Lower leg skin (tissue), 4 donors: Measurements from ENCODE around the gene HPSE. TPM values are rescaled to one million over a fixed set of nuclear protein-coding genes. Genes with fewer than 3 reads are reported as not detected.

Source experiments
- DNase-seq, 2 donors: peaks; one replicate each; pipeline ENCODE4 v3.0.0-alpha.2; 2019; ENCODE audit warnings: low spot score in 2 of 2
- H3K4me3 ChIP-seq: fragments of 200-600 bp; sonication (generic); 2 replicates; pipeline ENCODE4 v1.5.1; 2017; ENCODE audit warnings: mild to moderate bottlenecking, low read depth; ENCODE audit not compliant: poor library complexity, severe bottlenecking
- CTCF ChIP-seq, 3 donors: fragments of 450-650 bp; IDR thresholded peaks; one replicate each; pipeline ENCODE4 v1.5.1; 2016; ENCODE audit warnings: antibody characterized with exemption in 3 of 3, mild to moderate bottlenecking in 3 of 3, moderate library complexity in 2 of 3
- POLR2A ChIP-seq, 2 donors: fragments of 450-650 bp; IDR thresholded peaks; one replicate each; pipeline ENCODE4 v1.6.1; 2016 to 2017; ENCODE audit warnings: antibody characterized with exemption in 2 of 2, mild to moderate bottlenecking in 1 of 2, moderate library complexity in 1 of 2
- WGBS, 2 donors: methylation state at CpG; one replicate each; pipeline ENCODE4 v1.1.5; 2018; 5-methylcytosine and 5-hydroxymethylcytosine counted together
- intact Hi-C: fragments of 100-400 bp; cut with DNase I; formaldehyde crosslinking; loops from one replicate; pipeline ENCODE4 v1.15.0; 2023; ENCODE audit warnings: low total_unique reads
- total RNA-seq, 4 donors: library from RNA; depleted of rRNA; stranded (reverse); fragments of >200 nt; gene quantifications; one replicate each; pipeline ENCODE4 v1.1.0, GENCODE V29; 2016

HPSE gene
- total RNA-seq, 4 donors from 2014 or later = 7.6 to 12.5 (median 9.1) TPM

DNA sequence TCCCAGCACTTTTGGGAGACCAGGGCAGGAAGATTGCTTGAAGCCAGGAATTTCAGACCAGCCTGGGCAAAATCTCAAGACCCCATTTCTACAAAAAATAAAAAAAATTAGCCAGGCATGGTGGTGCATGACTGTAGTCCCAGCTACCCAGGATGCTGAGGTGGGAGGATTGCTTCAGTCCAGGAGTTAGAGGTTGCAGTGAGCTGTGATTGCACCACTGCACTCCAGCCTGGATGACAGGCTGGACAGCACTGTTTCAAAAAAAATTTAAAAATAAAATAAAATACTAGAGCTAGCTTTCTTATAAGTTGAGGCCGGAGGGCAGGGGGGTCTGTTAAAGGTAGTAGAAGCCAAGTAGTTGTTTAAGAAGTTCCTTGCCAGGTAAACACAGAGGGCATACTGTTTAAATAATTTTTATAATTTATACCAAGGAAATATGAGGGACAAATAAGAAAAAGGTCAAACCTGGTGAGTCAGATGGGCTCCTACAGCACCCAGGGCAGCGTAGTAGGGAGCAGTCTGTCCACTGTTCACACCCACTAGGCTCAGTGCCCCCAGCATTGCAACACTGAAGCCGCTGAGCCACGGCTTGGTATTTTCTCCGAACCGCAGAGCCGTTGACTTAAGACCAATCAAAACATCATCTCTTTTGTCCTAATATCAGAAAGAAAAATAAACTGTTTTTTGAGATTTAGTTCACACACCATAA, 67.4 kb downstream of the HPSE start:
- intact Hi-C loops = no loop called here
- H3K4me3 ChIP-seq = no peak overlapping the region
- DNase-seq = no peak
- WGBS, 2 donors = 89 to 92% methylated on average over 7 of the region's 7 CpGs
- TF ChIP-seq POLR2A (IDR thresholded peaks at IDR 0.05) (no peak), CTCF (IDR thresholded peaks at IDR 0.05) (no peak)

- no peak for DNase-seq
- TF ChIP-seq CTCF (IDR thresholded peaks at IDR 0.05) = no peak
- TF ChIP-seq POLR2A (IDR thresholded peaks at IDR 0.05) = no peak
- no peak overlapping the region for H3K4me3 ChIP-seq
- 77 to 78% methylated on average over 1 of the region's 1 CpG for WGBS, 2 donors
- intact Hi-C loops = no loop called here
Observed at GRCh38 chr4:83266689-83267088, 68.0 kb downstream of the HPSE start.

DNA sequence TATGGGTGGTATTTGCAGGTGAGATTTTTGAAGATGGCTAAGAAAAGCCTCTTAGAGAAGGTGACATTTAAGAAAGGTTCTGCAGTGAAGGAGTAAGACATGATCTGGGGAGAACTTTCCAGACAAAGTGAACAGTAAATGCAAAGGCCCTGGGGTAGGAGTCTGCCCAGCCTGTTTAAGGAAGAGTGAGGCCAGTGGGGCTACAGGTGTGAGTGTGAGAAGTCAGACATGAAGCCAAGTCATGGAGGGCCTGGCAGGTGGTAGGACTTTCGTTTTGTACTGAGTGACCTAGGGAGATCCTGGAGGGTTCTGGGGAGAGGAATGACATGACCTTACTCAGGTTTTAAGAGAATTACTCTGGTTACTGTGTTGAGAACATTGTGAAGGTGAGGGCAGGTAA, 71.5 kb downstream of the HPSE start:
- WGBS, 2 donors = 86 to 87% methylated on average over 1 of the region's 1 CpG
- no peak for TF ChIP-seq POLR2A (IDR thresholded peaks at IDR 0.05)
- TF ChIP-seq CTCF (IDR thresholded peaks at IDR 0.05) = no peak
- intact Hi-C loops = loop anchor here (5.0 kb wide), 1 partner anchor 191 kb away; no protein-coding TSS in a partner anchor
- no peak for DNase-seq
- no peak overlapping the region for H3K4me3 ChIP-seq

GRCh38 chr4:83262682-83263081, 72.0 kb downstream of the HPSE start:
- intact Hi-C loops = loop anchor here (5.0 kb wide), 1 partner anchor 190 kb away; no protein-coding TSS in a partner anchor
- no peak overlapping the region for H3K4me3 ChIP-seq
- WGBS, 2 donors = 92 to 96% methylated on average over 2 of the region's 2 CpGs
- TF ChIP-seq CTCF (IDR thresholded peaks at IDR 0.05) (no peak), POLR2A (IDR thresholded peaks at IDR 0.05) (no peak)
- DNase-seq = no peak

DNA sequence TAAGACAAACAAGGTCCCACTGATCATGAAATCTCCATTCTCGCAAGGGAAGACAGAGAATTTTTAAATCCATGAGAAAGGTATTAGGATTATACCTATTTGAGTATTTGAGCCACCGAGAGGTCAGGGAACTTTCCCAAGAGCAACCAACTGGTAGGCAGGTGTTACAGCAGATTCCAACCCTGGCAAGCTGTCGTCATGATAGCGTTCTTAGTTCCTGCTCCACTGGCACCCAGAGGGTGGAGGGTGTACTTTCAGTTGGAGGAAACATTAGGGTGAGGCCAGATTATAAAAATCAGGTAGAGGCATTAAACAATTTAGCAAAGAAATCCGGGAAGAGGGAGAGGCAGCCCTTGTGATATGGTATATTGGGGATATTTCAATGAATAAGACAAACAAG, 73.3 kb downstream of the HPSE start:
- intact Hi-C loops = loop anchor here (5.0 kb wide), 1 partner anchor 189 kb away; no protein-coding TSS in a partner anchor
- H3K4me3 ChIP-seq = no peak overlapping the region
- DNase-seq = no peak
- 71 to 77% methylated on average over 5 of the region's 5 CpGs for WGBS, 2 donors
- TF ChIP-seq POLR2A (IDR thresholded peaks at IDR 0.05) (no peak), CTCF (IDR thresholded peaks at IDR 0.05) (no peak)

DNA sequence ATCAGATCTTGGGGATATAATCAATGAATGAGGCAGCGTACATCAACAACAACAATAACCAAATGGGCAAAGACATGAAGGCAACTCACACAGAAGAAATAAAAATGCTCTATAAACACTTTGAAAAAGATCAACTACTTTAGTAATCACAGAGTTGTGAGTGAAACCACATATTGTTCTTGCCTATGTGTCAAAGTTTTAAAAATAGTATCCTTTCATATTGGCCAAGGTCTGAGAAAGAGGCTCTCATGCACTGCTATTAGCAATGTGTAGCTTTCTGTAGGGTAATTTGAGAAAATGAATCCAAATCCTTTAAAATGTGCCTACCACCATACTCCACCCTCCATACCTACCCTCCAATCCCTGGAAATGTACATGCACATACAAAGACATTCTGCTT, 75.1 kb downstream of the HPSE start:
- whole genome bisulfite sequencing, 2 donors = 87 to 100% methylated on average over 1 of the region's 1 CpG
- H3K4me3 ChIP-seq = no peak overlapping the region
- no peak for DNase-seq
- TF ChIP-seq CTCF (IDR thresholded peaks at IDR 0.05) (no peak), POLR2A (IDR thresholded peaks at IDR 0.05) (no peak)
- intact Hi-C loops = no loop called here
